GM20431 (cell line): ENCODE data around the gene DNAJC6.
"Not testable (repeated sequence)": the region's sequence is repeated elsewhere in the genome, so short reads cannot be mapped to it uniquely, and the experiment has no call there.

Source experiments
- in situ Hi-C: fragments of 300-500 bp; cut with MseI, MboI; formaldehyde crosslinking; loops from one replicate; pipeline ENCODE4 v1.15.0; 2020; ENCODE audit warnings: low sequenced_read_pairs; ENCODE audit not compliant: unreplicated experiment

DNAJC6 gene

DNA sequence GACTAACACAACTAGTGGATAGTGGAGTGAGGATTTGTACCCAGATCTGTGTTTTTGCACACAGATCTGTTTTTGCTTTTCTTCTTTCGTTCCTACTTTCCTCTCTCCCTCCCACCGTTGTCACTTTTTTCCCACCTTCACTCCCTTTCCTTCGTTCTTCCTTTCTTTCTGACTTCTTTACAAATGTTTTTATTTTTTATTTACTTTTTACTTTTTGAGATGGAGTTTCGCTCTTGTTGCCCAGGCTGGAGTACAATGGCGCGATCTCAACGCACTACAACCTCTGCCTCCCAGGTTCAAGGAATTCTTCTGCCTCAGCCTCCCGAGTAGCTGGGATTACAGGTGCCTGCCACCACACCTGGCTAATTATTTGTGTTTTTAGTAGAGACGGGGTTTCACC lies 17.5 kb upstream of the DNAJC6 start:
- in situ Hi-C loops, result not testable (repeated sequence)

- in situ Hi-C loops, result no loop called here
Measured at GRCh38 chr1:65292861-65293593, 16.3 kb upstream of the DNAJC6 start.

DNA sequence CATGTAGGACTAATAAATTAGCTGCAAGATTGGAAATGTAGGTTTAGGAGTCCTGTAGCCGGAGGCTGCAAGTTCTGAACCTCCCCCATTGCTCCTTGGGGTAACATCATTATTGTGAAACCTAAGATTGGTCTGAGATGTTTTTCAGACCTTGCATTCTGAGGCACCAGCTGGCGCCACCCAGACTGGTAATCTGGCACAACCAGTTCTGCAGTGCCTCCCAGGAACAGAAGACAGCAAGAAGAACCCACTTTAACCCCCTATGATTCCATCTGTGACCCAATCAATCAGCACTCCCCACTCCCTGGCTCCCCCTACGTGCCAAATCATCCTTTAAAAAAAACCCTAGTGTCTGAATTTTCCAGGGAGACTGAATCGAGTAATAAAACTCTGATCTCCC lies 11.6 kb upstream of the DNAJC6 start:
- in situ Hi-C loops, result no loop called here

DNA sequence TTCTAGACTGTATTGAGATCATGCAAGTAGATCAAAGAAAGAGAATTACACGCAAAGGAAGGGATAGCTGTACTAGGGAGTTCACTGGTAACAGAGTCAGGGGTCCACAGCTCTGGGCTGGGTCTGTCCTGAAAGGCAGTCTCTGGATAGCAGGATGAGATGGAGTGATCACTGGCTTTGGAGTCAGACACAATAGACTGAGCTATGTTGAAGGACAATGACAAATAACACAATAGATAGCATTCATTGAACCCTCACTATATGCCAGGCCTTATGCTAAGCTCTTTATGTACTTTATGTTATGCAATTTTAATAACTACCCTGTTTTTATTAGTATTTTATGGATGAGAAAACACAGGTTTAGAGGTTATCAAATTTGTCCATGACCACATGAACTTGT lies 10.0 kb upstream of the DNAJC6 start:
- in situ Hi-C loops, result no loop called here

DNA sequence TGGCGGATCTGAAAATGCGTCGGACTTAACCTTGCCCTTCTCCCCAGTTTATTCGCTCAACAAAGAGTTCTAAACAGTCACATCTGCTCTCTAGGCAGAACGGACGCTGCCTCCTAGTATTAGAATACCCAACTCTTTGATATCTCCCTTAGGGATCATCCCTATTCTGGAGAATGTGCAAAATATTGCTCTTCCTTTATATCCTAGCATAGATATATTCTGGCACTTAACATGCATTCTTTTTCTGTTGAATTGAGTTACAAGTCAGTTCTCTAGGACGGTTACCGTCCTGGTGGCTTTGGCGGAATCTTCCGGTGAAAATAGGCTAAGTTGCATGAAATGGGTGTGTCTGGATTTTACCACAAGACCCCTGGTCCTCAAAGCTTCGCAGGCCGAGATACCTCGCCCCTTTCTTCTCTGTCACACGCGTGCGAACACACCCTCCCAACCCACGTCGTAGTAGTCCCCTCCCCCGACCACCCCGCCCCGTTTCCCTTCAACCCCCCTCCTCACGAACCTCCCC lies 501 bp upstream of the DNAJC6 start:
- in situ Hi-C loops, result no loop called here

GRCh38 chr1:65310078-65310587 lies 790 bp downstream of the DNAJC6 start:
- in situ Hi-C loops, result no loop called here

DNA sequence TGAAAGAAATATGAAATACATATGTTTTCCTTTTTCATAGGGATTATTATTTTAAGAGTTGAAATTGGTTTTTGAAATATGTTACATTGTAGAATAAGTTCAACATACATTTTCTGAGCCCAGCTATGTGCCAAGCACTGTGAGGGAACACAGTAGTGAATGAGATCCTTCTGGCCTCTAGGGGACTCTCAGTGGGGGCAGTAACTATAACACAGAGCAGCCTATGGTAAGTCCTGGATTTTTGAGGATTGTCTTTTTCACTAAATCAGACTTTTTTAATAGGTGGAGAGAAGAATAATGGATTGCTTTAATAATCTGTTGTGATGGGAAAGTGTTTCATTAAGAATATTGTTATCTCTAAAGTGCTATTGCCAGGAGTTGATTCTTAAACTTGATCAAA lies 2.4 kb downstream of the DNAJC6 start:
- in situ Hi-C loops, result no loop called here

DNA sequence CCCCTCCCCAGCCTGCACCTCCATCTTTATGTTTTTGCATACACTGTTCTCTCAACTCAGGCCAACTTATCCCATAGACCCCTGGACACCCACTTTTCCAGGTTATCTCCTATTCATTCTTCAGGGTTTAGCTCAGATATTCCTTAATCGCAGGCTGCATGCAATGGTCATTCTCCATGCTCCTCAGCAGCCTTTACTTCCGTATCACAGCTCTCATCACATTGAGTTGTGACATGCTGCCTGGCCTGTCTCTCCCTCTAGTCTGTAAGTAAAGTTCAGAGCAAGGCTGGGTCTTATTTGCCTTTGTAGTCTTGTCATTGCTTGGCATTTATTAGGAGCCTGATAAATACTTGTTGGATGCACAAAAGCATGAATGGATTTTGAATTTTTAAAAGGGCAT lies 6.9 kb downstream of the DNAJC6 start:
- in situ Hi-C loops, result no loop called here

DNA sequence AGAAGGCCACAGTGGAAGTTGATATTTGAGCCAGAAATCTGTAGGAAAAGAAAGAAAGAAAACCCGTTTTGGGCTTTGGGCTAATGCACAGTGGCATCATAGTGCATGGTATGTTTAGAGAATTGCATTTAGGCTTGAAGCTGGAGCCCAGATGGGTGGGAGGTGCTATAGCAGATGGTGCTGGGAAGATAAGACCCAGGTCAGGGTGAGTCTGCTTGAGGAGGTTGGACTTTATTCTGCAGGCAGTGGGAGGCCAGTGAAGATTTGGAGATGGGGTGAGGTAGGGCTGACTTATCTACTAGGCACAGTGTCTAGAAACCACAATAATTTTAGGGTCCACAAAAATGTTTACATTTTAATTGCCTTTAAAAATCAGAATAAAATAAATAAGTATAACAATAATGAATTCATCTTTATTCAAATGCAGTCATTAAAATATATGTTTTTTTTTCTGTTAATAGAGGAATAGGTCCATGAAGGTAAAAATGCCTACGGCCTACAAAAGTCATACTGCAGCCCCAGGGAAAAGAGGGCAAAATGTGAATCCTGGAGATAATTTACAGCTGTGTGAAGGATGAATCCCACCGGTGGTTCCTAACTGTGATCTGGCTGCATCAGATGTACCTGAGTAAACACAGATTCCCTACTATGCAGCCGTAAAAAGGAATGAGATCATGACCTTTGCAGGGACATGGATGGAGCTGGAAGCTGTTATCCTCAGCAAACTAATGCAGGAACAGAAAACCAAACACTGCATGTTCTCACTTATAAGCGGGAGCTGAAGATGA lies 8.7 kb downstream of the DNAJC6 start:
- in situ Hi-C loops, result no loop called here

DNA sequence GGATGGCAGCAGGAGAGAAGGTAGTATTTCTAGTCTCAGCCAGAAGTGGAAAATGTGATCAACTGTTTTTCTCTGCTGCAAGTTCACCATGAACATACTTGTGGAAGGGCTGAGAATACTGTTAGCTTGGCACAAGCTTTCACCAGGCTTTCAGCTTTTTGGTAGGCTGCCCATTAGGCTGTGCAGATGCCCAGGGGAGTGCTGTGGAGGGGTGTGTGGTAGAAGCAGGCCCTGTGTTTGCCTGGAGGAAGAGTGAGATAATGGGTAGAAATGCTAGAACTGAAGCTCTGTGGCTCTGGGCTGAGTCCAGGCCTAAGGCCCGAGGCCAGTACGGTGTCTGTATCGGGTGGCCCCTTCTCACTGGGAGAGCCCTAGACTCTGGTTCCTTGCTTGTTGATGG lies 9.8 kb downstream of the DNAJC6 start:
- in situ Hi-C loops, result no loop called here

DNA sequence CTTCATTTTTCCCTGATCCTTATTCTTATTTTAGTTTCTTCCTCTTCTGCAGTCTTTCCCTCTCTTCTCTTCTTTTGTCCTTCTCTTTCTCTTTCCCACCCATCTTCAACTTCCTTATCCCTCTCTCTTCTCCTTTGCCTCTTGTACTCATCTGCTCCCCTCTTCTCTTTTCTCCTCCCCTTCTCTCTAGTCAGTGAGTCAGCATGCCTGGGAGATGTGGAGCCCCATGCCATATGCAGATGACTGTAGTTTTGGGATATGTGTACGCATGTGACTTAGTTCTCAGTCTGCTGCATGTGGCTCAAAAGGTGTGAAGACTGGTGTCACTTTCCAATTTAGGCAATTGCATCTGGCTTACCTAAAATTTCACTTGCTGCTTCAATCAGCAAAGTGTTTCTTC lies 10.4 kb downstream of the DNAJC6 start:
- in situ Hi-C loops, result no loop called here

DNA sequence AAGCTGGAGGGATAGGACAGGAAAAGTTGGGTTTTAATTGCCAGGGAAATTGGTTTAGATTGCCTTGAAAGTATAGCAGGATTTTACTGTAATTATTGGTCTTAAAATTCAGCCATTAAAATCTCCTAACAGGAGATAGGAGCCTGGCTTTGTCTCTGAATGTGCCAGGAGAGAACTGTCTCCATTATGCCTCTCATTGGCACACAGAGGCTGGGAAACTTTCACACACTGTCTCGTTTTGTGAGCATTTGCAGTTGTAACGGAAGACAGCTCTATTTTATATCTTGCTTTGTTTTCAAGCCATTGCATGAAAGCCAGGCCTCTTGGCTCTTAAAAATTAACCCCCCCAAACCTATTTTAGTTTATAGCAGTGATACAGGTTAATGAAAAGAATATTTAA lies 12.5 kb downstream of the DNAJC6 start:
- in situ Hi-C loops, result no loop called here

DNA sequence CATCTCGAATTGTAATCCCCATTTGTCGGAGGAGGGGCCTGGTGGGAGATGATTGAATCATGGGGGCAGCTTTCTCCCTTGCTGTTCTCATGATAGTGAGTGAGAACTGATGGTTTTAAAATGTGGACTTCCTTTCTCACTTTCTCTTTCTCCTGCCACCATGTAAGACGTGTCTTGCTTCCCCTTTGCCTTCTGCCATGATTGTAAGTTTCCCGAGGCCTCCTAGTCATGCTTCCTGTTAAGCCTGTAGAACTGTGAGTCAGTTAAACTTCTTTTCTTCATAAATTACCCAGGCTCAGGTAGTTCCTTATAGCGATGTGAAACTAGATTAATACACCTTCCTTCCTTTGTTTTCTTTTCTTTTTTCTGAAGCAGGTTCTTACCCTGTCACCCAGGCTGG lies 13.9 kb downstream of the DNAJC6 start:
- in situ Hi-C loops, result no loop called here

DNA sequence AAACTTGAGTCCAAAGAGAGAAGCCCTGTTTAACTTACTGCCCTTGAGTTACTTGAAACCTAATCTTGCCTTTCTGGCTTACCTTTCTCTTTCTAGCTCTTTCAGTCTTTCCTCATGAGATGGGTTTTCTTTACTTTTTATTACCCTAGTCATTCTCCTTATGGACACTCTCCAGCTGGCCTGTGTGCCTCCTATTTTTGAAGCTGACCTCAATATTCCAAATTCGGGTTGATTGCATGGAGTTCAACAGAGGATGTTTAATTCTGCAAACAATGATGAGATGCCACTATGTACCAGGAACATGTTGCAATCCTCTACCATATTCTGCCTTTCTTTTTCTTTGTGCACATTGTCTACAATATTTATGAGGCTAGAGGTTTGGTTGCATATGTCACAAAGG lies 20.7 kb downstream of the DNAJC6 start:
- in situ Hi-C loops, result no loop called here

GRCh38 chr1:65330822-65331221 lies 21.5 kb downstream of the DNAJC6 start:
- in situ Hi-C loops, result no loop called here

- in situ Hi-C loops, result no loop called here
Measured at GRCh38 chr1:65332821-65333220, 23.5 kb downstream of the DNAJC6 start.

DNA sequence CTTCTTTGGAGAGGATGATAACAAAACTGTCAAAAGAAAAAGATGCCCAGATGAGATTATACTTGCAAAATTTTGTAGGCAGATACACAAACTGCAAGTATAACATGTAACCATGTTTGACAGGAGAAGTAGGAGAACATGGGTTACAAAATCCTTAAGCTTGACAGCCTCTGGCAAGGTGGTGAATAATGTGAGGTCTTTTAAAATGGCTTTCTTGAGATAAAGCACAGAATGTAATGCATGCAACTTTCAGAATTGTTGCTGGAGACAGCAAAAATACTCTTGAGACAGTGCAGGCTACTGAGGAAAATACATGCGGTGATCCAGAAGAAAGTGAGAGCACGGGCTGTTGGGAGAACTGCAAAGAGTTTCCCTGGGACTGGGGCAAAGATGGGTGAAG lies 24.7 kb downstream of the DNAJC6 start:
- in situ Hi-C loops, result no loop called here

- in situ Hi-C loops, result no loop called here
Measured at GRCh38 chr1:65339866-65340468, 30.6 kb downstream of the DNAJC6 start.

DNA sequence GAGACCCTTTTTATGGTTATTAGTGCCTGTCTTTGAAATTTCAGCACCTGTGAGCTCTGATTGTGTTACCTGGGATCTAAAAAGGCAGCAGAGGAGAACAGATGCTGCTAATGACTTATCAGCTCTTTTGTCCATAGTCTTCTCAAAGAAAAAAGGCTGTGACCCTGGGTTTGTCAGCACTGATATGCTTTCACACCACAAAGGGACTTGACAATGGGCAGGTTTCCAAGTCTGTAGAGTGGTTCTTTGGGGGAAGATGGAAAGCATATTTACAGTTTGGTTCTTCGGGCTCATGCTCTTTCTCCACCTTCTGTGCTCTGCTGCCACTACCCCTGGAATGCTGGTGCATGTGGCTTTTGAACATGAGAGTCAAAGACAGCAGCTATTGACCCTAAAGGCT lies 32.0 kb downstream of the DNAJC6 start:
- in situ Hi-C loops, result no loop called here

DNA sequence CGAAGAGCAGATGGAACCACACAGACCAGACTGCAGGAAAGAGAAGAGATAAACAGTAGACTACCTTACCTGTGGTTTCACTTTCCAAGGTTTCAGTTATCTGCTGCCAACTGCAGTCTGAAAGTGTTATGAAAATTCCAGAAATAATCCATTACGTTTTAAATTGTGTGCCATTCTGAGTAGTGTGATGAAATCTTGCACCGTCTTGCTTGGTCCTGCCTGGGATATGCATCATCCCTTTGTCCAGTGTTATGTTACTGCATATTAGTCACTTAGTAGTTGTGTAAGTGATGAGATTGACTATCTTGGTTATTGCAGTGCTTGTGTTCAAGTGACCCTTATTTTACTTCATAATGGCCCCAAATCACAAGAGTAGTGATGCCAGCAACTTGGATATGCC lies 33.9 kb downstream of the DNAJC6 start:
- in situ Hi-C loops, result no loop called here
